HepG2 (cell line): Measurements from ENCODE around the gene CORO7. TPM values are rescaled to one million over a fixed set of nuclear protein-coding genes. Genes with fewer than 3 reads are reported as not detected.
A peak's percentile ranks its signal among the peaks of the same experiment; 100 is the strongest.

ENCODE experiments used
- EP300 ChIP-seq, 3 experiments: sonication (generic) in 1 of 3; formaldehyde crosslinking in 1 of 3; IDR thresholded peaks; 2 replicates each; pipeline versions ENCODE4 v1.5.1 to v1.6.1; 2011 to 2020; ENCODE audit warnings: low read depth in 2 of 3, low read length in 2 of 3, borderline replicate concordance in 1 of 3, improper control_type of control experiment in 1 of 3, mild to moderate bottlenecking in 1 of 3, missing genetic modification reagents in 1 of 3, moderate library complexity in 1 of 3
- HDAC1 ChIP-seq: sonication (generic); formaldehyde crosslinking; IDR thresholded peaks from 2 replicates; pipeline ENCODE4 v1.5.1; 2020; ENCODE audit warnings: mild to moderate bottlenecking, missing genetic modification reagents
- HINFP ChIP-seq: sonication (generic); formaldehyde crosslinking; IDR thresholded peaks from 2 replicates; pipeline ENCODE4 v1.4.0; 2020; ENCODE audit warnings: low read depth, mild to moderate bottlenecking, missing genetic modification reagents
- JDP2 ChIP-seq: sonication (generic); formaldehyde crosslinking; IDR thresholded peaks from 2 replicates; pipeline ENCODE4 v1.8.1; 2022; ENCODE audit warnings: missing genetic modification reagents, borderline replicate concordance
- PRPF4 ChIP-seq: fragments of 200-400 bp; formaldehyde crosslinking; IDR thresholded peaks from 2 replicates; pipeline ENCODE4 v1.6.1; 2016; ENCODE audit warnings: low read length, low read depth; ENCODE audit not compliant: poor library complexity, severe bottlenecking
- RNF219 ChIP-seq: sonication (generic); formaldehyde crosslinking; IDR thresholded peaks from 2 replicates; pipeline ENCODE4 v1.5.0; 2020; ENCODE audit warnings: mild to moderate bottlenecking, missing genetic modification reagents
- SOX13 ChIP-seq, 3 experiments: fragments of 450-650 bp in 1 of 3; sonication (generic) in 1 of 3; formaldehyde crosslinking in 1 of 3; IDR thresholded peaks in 2 of 3; conservative IDR thresholded peaks in 1 of 3; 2 replicates each; pipeline versions ENCODE4 v1.5.0 to v1.6.1; 2016 to 2020; ENCODE audit warnings: antibody characterized with exemption in 1 of 3, mild to moderate bottlenecking in 1 of 3, missing compliant biosample characterization in 1 of 3, missing genetic modification reagents in 1 of 3, moderate library complexity in 1 of 3
- TAF1 ChIP-seq: sonication (generic); formaldehyde crosslinking; IDR thresholded peaks from 2 replicates; pipeline ENCODE4 v1.4.0; 2020; ENCODE audit warnings: missing genetic modification reagents
- THAP11 ChIP-seq: IDR thresholded peaks from 2 replicates; pipeline ENCODE4 v1.6.1; 2016; ENCODE audit warnings: missing biosample characterization, missing genetic modification reagents
- TSC22D2 ChIP-seq: sonication (generic); formaldehyde crosslinking; IDR thresholded peaks from 2 replicates; pipeline ENCODE4 v1.5.1; 2020; ENCODE audit warnings: missing genetic modification reagents, mild to moderate bottlenecking, borderline replicate concordance
- U2AF2 ChIP-seq: fragments of 200-400 bp; formaldehyde crosslinking; IDR thresholded peaks from 2 replicates; pipeline ENCODE4 v1.6.1; 2017; ENCODE audit warnings: low read depth, mild to moderate bottlenecking, low read length
- ZBTB42 ChIP-seq: sonication (generic); formaldehyde crosslinking; IDR thresholded peaks from 2 replicates; pipeline ENCODE4 v1.5.0; 2020; ENCODE audit warnings: mild to moderate bottlenecking, missing genetic modification reagents
- ZBTB7B ChIP-seq: sonication (generic); formaldehyde crosslinking; IDR thresholded peaks from 2 replicates; pipeline ENCODE4 v1.4.0; 2020; ENCODE audit warnings: missing genetic modification reagents
- ZKSCAN8 ChIP-seq: IDR thresholded peaks from 2 replicates; pipeline ENCODE4 v1.6.1; 2016; ENCODE audit warnings: borderline replicate concordance, missing genetic modification reagents, missing compliant biosample characterization
- ZNF260 ChIP-seq: sonication (generic); formaldehyde crosslinking; IDR thresholded peaks from 2 replicates; pipeline ENCODE4 v1.4.0; 2020; ENCODE audit warnings: missing genetic modification reagents, low read depth, mild to moderate bottlenecking, borderline replicate concordance
- ZNF296 ChIP-seq: sonication (generic); formaldehyde crosslinking; conservative IDR thresholded peaks from 2 replicates; pipeline ENCODE4 v1.5.0; 2020; ENCODE audit warnings: mild to moderate bottlenecking, missing genetic modification reagents
- ZNF33A ChIP-seq: sonication (generic); formaldehyde crosslinking; IDR thresholded peaks from 2 replicates; pipeline ENCODE4 v1.5.1; 2020; ENCODE audit warnings: missing genetic modification reagents, mild to moderate bottlenecking, moderate library complexity, borderline replicate concordance
- ZNF546 ChIP-seq: sonication (generic); formaldehyde crosslinking; conservative IDR thresholded peaks from 2 replicates; pipeline ENCODE4 v1.8.1; 2023; ENCODE audit warnings: mild to moderate bottlenecking, missing genetic modification reagents
- ZNF607 ChIP-seq: sonication (generic); formaldehyde crosslinking; IDR thresholded peaks from 2 replicates; pipeline ENCODE4 v1.5.1; 2020; ENCODE audit warnings: missing genetic modification reagents, mild to moderate bottlenecking, borderline replicate concordance
- ZSCAN21 ChIP-seq: sonication (generic); formaldehyde crosslinking; IDR thresholded peaks from 2 replicates; pipeline ENCODE4 v1.8.0; 2022; ENCODE audit warnings: mild to moderate bottlenecking, missing genetic modification reagents, moderate library complexity, borderline replicate concordance
- polyA plus RNA-seq, 8 experiments: library from polyadenylated mRNA; depleted of rRNA in 3 of 8; stranded (reverse) in 7 of 8; unstranded in 1 of 8; fragments of >200 nt; fragmentation: Illumina TruSeq in 4 of 8; extraction: Trizol in 4 of 8; gene quantifications; 2 replicates each; pipeline versions ENCODE4 v1.2.1 to v1.2.3, GENCODE V29; 2011 to 2016; ENCODE audit warnings: low read depth in 4 of 8, missing spikeins in 1 of 8, mixed read lengths in 1 of 8; ENCODE audit not compliant: insufficient read depth in 1 of 8
- total RNA-seq, 5 experiments: library from RNA; depleted of rRNA; stranded (reverse); fragments of >200 nt; fragmentation: Illumina TruSeq; extraction: Trizol; gene quantifications; 2 replicates each; pipeline ENCODE4 v1.2.3, GENCODE V29; 2016; ENCODE audit warnings: low read depth in 1 of 5
- TF ChIP-seq, protein P1 (sequence below): sonication (generic); formaldehyde crosslinking; IDR thresholded peaks from 2 replicates; pipeline ENCODE4 v1.5.0; 2020; ENCODE audit warnings: missing genetic modification reagents

The CORO7 gene
- total and polyA plus RNA-seq, 2 of the 13 experiments (the other 11 are each of a cell fraction or from before 2014, with no cell fraction given): 9.9 to 14.3 TPM

- peak; percentile 67 for TF ChIP-seq TAF1 (CRISPR knock-in tag)
- TF ChIP-seq U2AF2: no peak
- TF ChIP-seq TSC22D2 (CRISPR knock-in tag): peak; percentile 25; the same call in 1 of the 2 replicates
- TF ChIP-seq THAP11 (CRISPR knock-in tag): peak; percentile 29; the same call in 1 of the 2 replicates
- no peak for TF ChIP-seq SOX13 (IDR thresholded peaks at IDR 0.05)
- TF ChIP-seq SOX13 (CRISPR knock-in tag; conservative IDR thresholded peaks at IDR 0.05 in 1 of 2, IDR thresholded peaks at IDR 0.05 in 1 of 2): peak in 1 of 2 experiments; percentile 55; a peak in 2 of 4 replicates
- no peak; the same call in 1 of the 2 replicates for TF ChIP-seq ZBTB42 (CRISPR knock-in tag)
- TF ChIP-seq EP300 (IDR thresholded peaks at IDR 0.05; ENCODE audit: low read depth in 2 of 2, low read length in 2 of 2): peak; percentile 28 to 59; a peak in 3 of 4 replicates
- TF ChIP-seq EP300 (CRISPR knock-in tag; IDR thresholded peaks at IDR 0.05; ENCODE audit: borderline replicate concordance): 0 out of 2 replicates have a peak, but pooled peaks have one; percentile 20
- TF ChIP-seq ZNF546 (CRISPR knock-in tag): 0 out of 2 replicates have a peak, but pooled peaks have one; percentile 38
- no peak; the same call in 1 of the 2 replicates for TF ChIP-seq HINFP (CRISPR knock-in tag)
- peak; percentile 22; the same call in 1 of the 2 replicates for TF ChIP-seq ZKSCAN8 (CRISPR knock-in tag)
- TF ChIP-seq RNF219 (CRISPR knock-in tag): 0 out of 2 replicates have a peak, but pooled peaks have one; percentile 21
- peak; percentile 79 for TF ChIP-seq HDAC1 (CRISPR knock-in tag)
- 0 out of 2 replicates have a peak, but pooled peaks have one; percentile 28 for TF ChIP-seq ZNF260 (CRISPR knock-in tag)
- peak; percentile 29; the same call in 1 of the 2 replicates for TF ChIP-seq ZSCAN21 (CRISPR knock-in tag)
- TF ChIP-seq, protein P1, sequence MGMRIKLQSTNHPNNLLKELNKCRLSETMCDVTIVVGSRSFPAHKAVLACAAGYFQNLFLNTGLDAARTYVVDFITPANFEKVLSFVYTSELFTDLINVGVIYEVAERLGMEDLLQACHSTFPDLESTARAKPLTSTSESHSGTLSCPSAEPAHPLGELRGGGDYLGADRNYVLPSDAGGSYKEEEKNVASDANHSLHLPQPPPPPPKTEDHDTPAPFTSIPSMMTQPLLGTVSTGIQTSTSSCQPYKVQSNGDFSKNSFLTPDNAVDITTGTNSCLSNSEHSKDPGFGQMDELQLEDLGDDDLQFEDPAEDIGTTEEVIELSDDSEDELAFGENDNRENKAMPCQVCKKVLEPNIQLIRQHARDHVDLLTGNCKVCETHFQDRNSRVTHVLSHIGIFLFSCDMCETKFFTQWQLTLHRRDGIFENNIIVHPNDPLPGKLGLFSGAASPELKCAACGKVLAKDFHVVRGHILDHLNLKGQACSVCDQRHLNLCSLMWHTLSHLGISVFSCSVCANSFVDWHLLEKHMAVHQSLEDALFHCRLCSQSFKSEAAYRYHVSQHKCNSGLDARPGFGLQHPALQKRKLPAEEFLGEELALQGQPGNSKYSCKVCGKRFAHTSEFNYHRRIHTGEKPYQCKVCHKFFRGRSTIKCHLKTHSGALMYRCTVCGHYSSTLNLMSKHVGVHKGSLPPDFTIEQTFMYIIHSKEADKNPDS: 0 out of 2 replicates have a peak, but pooled peaks have one; percentile 52
- TF ChIP-seq JDP2: no peak
- peak; percentile 12; the same call in 1 of the 2 replicates for TF ChIP-seq ZNF607
- TF ChIP-seq PRPF4: peak; percentile 88
- TF ChIP-seq ZBTB7B (CRISPR knock-in tag): peak; percentile 92
- TF ChIP-seq ZNF33A: no peak
- peak; percentile 94 for TF ChIP-seq ZNF296 (CRISPR knock-in tag)
Measured at GRCh38 chr16:4372578-4373355, 43.6 kb downstream of the CORO7 start (continued).
